ENCODE measurements around the gene MN1.

- no peak for TF ChIP-seq CTCF (conservative IDR thresholded peaks at IDR 0.05)
- TF ChIP-seq EZH2 (IDR thresholded peaks at IDR 0.05; ENCODE audit: low read depth) = no peak
These were observed 33.4 kb downstream of the MN1 start for GRCh38 chr22:27768027-27768653.

All from PC-9 (cell line).